Liver (tissue), 9 donors: ENCODE measurements around the gene DEPDC4. TPM values are rescaled to one million over a fixed set of nuclear protein-coding genes. Genes with fewer than 3 reads are reported as not detected.

Experiments used
- DNase-seq: peaks from one replicate; pipeline ENCODE4 v3.0.0-alpha.2; 2017; ENCODE audit warnings: low spot score
- H3K27ac ChIP-seq, 2 donors: one replicate each; pipeline ENCODE4 v1.7.0; 2013; ENCODE audit warnings: inconsistent platforms in 2 of 2, low read length in 2 of 2, control low read depth in 1 of 2, low read depth in 1 of 2, mild to moderate bottlenecking in 1 of 2
- H3K27me3 ChIP-seq, 4 donors: one replicate each; pipeline versions ENCODE4 v1.6.1 to v1.7.0; 2013; ENCODE audit warnings: low read length in 3 of 4, inconsistent platforms in 1 of 4, mild to moderate bottlenecking in 1 of 4, moderate library complexity in 1 of 4; ENCODE audit not compliant: control insufficient read depth in 4 of 4, insufficient read depth in 4 of 4
- H3K36me3 ChIP-seq, 4 donors: one replicate each; pipeline versions ENCODE4 v1.6.1 to v1.7.0; 2013; ENCODE audit warnings: low read length in 3 of 4, mild to moderate bottlenecking in 3 of 4, low read depth in 1 of 4, moderate library complexity in 1 of 4; ENCODE audit not compliant: control insufficient read depth in 4 of 4, insufficient read depth in 3 of 4
- H3K4me1 ChIP-seq, 4 donors: one replicate each; pipeline versions ENCODE4 v1.6.1 to v1.7.0; 2013; ENCODE audit warnings: low read length in 3 of 4, mild to moderate bottlenecking in 3 of 4, moderate library complexity in 1 of 4; ENCODE audit not compliant: control insufficient read depth in 4 of 4, insufficient read depth in 4 of 4
- H3K4me3 ChIP-seq, 3 donors: one replicate each; pipeline versions ENCODE4 v1.6.1 to v1.7.0; 2013; ENCODE audit warnings: low read length in 3 of 3, control low read depth in 1 of 3, low read depth in 1 of 3, mild to moderate bottlenecking in 1 of 3
- H3K9ac ChIP-seq, 2 donors: one replicate each; pipeline ENCODE4 v1.7.0; 2013; ENCODE audit warnings: low read length in 2 of 2, mild to moderate bottlenecking in 2 of 2, moderate library complexity in 2 of 2, control low read depth in 1 of 2, low read depth in 1 of 2
- H3K9me3 ChIP-seq, 4 donors: one replicate each; pipeline versions ENCODE4 v1.6.1 to v1.7.0; 2013; ENCODE audit warnings: low read length in 3 of 4; ENCODE audit not compliant: control insufficient read depth in 4 of 4
- EGR1 ChIP-seq, 2 donors: IDR thresholded peaks; 2 replicates each; pipeline ENCODE4 v1.6.1; 2016 to 2018; ENCODE audit warnings: antibody characterized with exemption in 2 of 2, low read depth in 2 of 2
- FOXA1 ChIP-seq: IDR thresholded peaks from 2 replicates; pipeline ENCODE4 v1.6.1; 2016; ENCODE audit warnings: antibody characterized with exemption
- FOXA2 ChIP-seq: IDR thresholded peaks from 2 replicates; pipeline ENCODE4 v1.6.1; 2016; ENCODE audit warnings: antibody characterized with exemption
- GABPA ChIP-seq, 2 donors: IDR thresholded peaks in 1 of 2; conservative IDR thresholded peaks in 1 of 2; 2 replicates each; pipeline ENCODE4 v1.6.1; 2016; ENCODE audit warnings: antibody characterized with exemption in 2 of 2, mild to moderate bottlenecking in 1 of 2, moderate library complexity in 1 of 2
- HNF4A ChIP-seq, 2 donors: conservative IDR thresholded peaks; 2 replicates each; pipeline ENCODE4 v1.6.1; 2016; ENCODE audit warnings: antibody characterized with exemption in 2 of 2, mild to moderate bottlenecking in 2 of 2
- HNF4G ChIP-seq: IDR thresholded peaks from 2 replicates; pipeline ENCODE4 v1.6.1; 2016; ENCODE audit warnings: antibody characterized with exemption
- JUND ChIP-seq, 2 donors: IDR thresholded peaks; 2 replicates each; pipeline ENCODE4 v1.6.1; 2016; ENCODE audit warnings: antibody characterized with exemption in 2 of 2
- NR2F2 ChIP-seq: IDR thresholded peaks from 2 replicates; pipeline ENCODE4 v1.6.1; 2016; ENCODE audit warnings: antibody characterized with exemption
- RAD21 ChIP-seq, 2 donors: IDR thresholded peaks; 2 replicates each; pipeline ENCODE4 v1.6.1; 2016; ENCODE audit warnings: antibody characterized with exemption in 2 of 2, mild to moderate bottlenecking in 2 of 2
- RXRA ChIP-seq, 2 donors: IDR thresholded peaks; 2 replicates each; pipeline ENCODE4 v1.6.1; 2017 to 2018; ENCODE audit warnings: antibody characterized with exemption in 2 of 2, mild to moderate bottlenecking in 1 of 2
- SP1 ChIP-seq: IDR thresholded peaks from 2 replicates; pipeline ENCODE4 v1.6.1; 2018; ENCODE audit warnings: antibody characterized with exemption, mild to moderate bottlenecking
- TAF1 ChIP-seq: conservative IDR thresholded peaks from 2 replicates; pipeline ENCODE4 v1.6.1; 2016; ENCODE audit warnings: antibody characterized with exemption, mild to moderate bottlenecking
- YY1 ChIP-seq: IDR thresholded peaks from 2 replicates; pipeline ENCODE4 v1.6.1; 2016; ENCODE audit warnings: antibody characterized with exemption, mild to moderate bottlenecking
- WGBS: extraction: QIAGEN DNeasy Blood & Tissue Kit; methylation state at CpG from one replicate; pipeline ENCODE4 v1.1.7; 2013; 5-methylcytosine and 5-hydroxymethylcytosine counted together
- polyA plus RNA-seq, 2 donors: library from polyadenylated mRNA; stranded (reverse) in 1 of 2; unstranded in 1 of 2; fragments of 200-250 nt in 1 of 2; fragments of >200 nt in 1 of 2; fragmentation: Nextera tagmentation in 1 of 2; extraction: Ambion mirVana in 1 of 2; gene quantifications; one replicate each; pipeline versions ENCODE4 v1.2.1 to v1.2.3, GENCODE V29; 2013 to 2015
- total RNA-seq, 2 donors: library from RNA; depleted of rRNA; stranded (reverse); fragments of >200 nt; gene quantifications; one replicate each; pipeline ENCODE4 v1.2.3, GENCODE V29; 2014
- TF ChIP-seq, protein P1 (sequence below): IDR thresholded peaks from 2 replicates; pipeline ENCODE4 v1.6.1; 2016; ENCODE audit warnings: antibody characterized with exemption
- TF ChIP-seq, protein P2 (sequence below): IDR thresholded peaks from 2 replicates; pipeline ENCODE4 v1.6.1; 2016; ENCODE audit warnings: antibody characterized with exemption
- TF ChIP-seq, protein P3 (sequence below): IDR thresholded peaks from 2 replicates; pipeline ENCODE4 v1.6.1; 2016; ENCODE audit warnings: antibody characterized with exemption
- TF ChIP-seq, protein P4 (sequence below): fragments of 150-350 bp; IDR thresholded peaks from 2 replicates; pipeline ENCODE4 v1.5.1; 2017; ENCODE audit warnings: improper control_type of control experiment, low read depth, low read length; ENCODE audit not compliant: missing input control
- TF ChIP-seq, protein P5 (sequence below): IDR thresholded peaks from 2 replicates; pipeline ENCODE4 v1.6.1; 2016; ENCODE audit warnings: antibody characterized with exemption, mild to moderate bottlenecking
- donor health status: healthy.
- donor health status: healthy.
- donor health status: healthy.
- donor health status: healthy.
- donor health status: healthy.

Gene DEPDC4
- total and polyA plus RNA-seq, 4 donors, result 0.39 to 6.9 (median 1.9) TPM

DNA sequence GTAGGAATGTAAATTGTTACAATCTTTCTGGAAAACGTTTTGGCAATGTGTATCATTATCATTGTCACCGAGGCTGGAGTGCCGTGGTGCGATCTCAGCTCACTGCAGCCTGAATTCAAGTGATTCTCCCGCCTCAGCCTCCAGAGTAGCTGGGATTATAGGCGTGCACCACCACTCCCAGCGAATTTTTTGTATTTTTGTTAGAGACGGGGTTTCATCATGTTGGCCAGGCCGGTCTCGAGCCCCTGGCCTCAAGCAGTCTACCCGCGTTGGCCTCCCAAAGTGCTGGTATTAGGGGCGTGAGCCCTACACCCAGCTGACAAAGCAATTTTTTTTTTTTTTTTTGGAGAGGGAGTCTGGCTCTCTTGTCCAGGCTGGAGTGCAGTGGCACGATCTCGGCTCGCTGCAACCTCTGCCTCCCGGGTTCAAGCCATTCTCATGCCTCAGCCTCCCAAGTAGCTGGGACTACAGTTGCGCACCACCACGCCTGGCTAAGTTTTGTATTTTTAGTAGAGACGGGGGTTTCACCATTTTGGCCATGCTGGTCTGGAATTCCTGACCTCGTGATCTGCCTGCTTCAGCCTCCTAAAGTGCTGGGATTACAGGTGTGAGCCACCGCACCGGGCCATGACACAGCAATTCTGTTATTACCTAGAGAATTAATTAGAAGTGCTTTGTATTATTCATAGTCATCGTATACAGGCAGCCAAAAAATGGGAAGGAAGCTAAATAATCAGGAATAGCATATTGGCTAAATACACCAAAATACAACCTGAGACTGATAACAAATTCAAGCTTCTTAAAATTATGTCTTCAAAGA lies 65.1 kb downstream of the DEPDC4 start:
- Histone ChIP-seq H3K27me3 (no peaks in the 10 kb centered on the region), H3K9me3 (no peaks in the 10 kb centered on the region), H3K4me3 (peak overlapping the region; percentile 86 to 93 (median 87)), H3K36me3 (peaks cover 0 to 4% (median 2%) of the 10 kb centered on the region in 4 donors), H3K27ac (no peak overlapping the region), H3K9ac (peak overlapping the region; percentile 75 to 82), H3K4me1 (peaks cover 6 to 29% (median 23%) of the 10 kb centered on the region in 4 donors)
- TF ChIP-seq, protein P1, sequence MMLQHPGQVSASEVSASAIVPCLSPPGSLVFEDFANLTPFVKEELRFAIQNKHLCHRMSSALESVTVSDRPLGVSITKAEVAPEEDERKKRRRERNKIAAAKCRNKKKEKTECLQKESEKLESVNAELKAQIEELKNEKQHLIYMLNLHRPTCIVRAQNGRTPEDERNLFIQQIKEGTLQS, result no peak
- no peak for TF ChIP-seq GABPA (IDR thresholded peaks at IDR 0.05 in 1 of 2, conservative IDR thresholded peaks at IDR 0.05 in 1 of 2)
- TF ChIP-seq, protein P2, sequence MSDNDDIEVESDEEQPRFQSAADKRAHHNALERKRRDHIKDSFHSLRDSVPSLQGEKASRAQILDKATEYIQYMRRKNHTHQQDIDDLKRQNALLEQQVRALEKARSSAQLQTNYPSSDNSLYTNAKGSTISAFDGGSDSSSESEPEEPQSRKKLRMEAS, result no peak
- no peak for TF ChIP-seq FOXA1
- no peak for TF ChIP-seq YY1
- TF ChIP-seq RAD21 (IDR thresholded peaks at IDR 0.05), result no peak
- no peak for TF ChIP-seq EGR1 (IDR thresholded peaks at IDR 0.05; ENCODE audit: low read depth in 2 of 2)
- no peak for TF ChIP-seq RXRA (IDR thresholded peaks at IDR 0.05)
- no peak for TF ChIP-seq HNF4A (conservative IDR thresholded peaks at IDR 0.05)
- TF ChIP-seq HNF4G, result no peak
- no peak for TF ChIP-seq FOXA2
- TF ChIP-seq TAF1, result no peak
- TF ChIP-seq, protein P3, sequence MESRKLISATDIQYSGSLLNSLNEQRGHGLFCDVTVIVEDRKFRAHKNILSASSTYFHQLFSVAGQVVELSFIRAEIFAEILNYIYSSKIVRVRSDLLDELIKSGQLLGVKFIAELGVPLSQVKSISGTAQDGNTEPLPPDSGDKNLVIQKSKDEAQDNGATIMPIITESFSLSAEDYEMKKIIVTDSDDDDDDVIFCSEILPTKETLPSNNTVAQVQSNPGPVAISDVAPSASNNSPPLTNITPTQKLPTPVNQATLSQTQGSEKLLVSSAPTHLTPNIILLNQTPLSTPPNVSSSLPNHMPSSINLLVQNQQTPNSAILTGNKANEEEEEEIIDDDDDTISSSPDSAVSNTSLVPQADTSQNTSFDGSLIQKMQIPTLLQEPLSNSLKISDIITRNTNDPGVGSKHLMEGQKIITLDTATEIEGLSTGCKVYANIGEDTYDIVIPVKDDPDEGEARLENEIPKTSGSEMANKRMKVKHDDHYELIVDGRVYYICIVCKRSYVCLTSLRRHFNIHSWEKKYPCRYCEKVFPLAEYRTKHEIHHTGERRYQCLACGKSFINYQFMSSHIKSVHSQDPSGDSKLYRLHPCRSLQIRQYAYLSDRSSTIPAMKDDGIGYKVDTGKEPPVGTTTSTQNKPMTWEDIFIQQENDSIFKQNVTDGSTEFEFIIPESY, result no peak
- TF ChIP-seq NR2F2, result no peak
- TF ChIP-seq, protein P4, sequence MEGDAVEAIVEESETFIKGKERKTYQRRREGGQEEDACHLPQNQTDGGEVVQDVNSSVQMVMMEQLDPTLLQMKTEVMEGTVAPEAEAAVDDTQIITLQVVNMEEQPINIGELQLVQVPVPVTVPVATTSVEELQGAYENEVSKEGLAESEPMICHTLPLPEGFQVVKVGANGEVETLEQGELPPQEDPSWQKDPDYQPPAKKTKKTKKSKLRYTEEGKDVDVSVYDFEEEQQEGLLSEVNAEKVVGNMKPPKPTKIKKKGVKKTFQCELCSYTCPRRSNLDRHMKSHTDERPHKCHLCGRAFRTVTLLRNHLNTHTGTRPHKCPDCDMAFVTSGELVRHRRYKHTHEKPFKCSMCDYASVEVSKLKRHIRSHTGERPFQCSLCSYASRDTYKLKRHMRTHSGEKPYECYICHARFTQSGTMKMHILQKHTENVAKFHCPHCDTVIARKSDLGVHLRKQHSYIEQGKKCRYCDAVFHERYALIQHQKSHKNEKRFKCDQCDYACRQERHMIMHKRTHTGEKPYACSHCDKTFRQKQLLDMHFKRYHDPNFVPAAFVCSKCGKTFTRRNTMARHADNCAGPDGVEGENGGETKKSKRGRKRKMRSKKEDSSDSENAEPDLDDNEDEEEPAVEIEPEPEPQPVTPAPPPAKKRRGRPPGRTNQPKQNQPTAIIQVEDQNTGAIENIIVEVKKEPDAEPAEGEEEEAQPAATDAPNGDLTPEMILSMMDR, result no peak
- TF ChIP-seq, protein P5, sequence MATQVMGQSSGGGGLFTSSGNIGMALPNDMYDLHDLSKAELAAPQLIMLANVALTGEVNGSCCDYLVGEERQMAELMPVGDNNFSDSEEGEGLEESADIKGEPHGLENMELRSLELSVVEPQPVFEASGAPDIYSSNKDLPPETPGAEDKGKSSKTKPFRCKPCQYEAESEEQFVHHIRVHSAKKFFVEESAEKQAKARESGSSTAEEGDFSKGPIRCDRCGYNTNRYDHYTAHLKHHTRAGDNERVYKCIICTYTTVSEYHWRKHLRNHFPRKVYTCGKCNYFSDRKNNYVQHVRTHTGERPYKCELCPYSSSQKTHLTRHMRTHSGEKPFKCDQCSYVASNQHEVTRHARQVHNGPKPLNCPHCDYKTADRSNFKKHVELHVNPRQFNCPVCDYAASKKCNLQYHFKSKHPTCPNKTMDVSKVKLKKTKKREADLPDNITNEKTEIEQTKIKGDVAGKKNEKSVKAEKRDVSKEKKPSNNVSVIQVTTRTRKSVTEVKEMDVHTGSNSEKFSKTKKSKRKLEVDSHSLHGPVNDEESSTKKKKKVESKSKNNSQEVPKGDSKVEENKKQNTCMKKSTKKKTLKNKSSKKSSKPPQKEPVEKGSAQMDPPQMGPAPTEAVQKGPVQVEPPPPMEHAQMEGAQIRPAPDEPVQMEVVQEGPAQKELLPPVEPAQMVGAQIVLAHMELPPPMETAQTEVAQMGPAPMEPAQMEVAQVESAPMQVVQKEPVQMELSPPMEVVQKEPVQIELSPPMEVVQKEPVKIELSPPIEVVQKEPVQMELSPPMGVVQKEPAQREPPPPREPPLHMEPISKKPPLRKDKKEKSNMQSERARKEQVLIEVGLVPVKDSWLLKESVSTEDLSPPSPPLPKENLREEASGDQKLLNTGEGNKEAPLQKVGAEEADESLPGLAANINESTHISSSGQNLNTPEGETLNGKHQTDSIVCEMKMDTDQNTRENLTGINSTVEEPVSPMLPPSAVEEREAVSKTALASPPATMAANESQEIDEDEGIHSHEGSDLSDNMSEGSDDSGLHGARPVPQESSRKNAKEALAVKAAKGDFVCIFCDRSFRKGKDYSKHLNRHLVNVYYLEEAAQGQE, result no peak
- no peak for TF ChIP-seq SP1
- TF ChIP-seq JUND (IDR thresholded peaks at IDR 0.05), result no peak
- no peak for DNase-seq
- 85% methylated on average over 24 of the region's 24 CpGs for WGBS
